Hepatic stellate cell (primary cell): ENCODE data around the gene HEMK1.

ENCODE experiments used
- DNase-seq: peaks from one replicate; pipeline ENCODE4 v3.0.0; 2011; ENCODE audit warnings: low spot score

Gene HEMK1

GRCh38 chr3:50645378-50645777, 76.1 kb downstream of the HEMK1 start:
- no peak for DNase-seq
